Uterus (tissue), 2 donors: ENCODE results near the gene PRSS21.

Experiments used
- CTCF ChIP-seq, 4 experiments: fragments of 200-600 bp in 2 of 4; fragments of 450-650 bp in 2 of 4; sonication (generic) in 2 of 4; IDR thresholded peaks; one replicate each; pipeline ENCODE4 v1.5.1; 2016 to 2019; ENCODE audit warnings: antibody characterized with exemption in 4 of 4, mild to moderate bottlenecking in 2 of 4, moderate library complexity in 1 of 4
- POLR2A ChIP-seq, 2 donors: fragments of 450-650 bp; IDR thresholded peaks; one replicate each; pipeline ENCODE4 v1.6.1; 2016; ENCODE audit warnings: antibody characterized with exemption in 2 of 2, mild to moderate bottlenecking in 1 of 2, moderate library complexity in 1 of 2

- TF ChIP-seq CTCF (IDR thresholded peaks at IDR 0.05): peak; percentile 92 to 99 (median 93)
- TF ChIP-seq POLR2A (IDR thresholded peaks at IDR 0.05): peak; percentile 18 to 58
Measured at GRCh38 chr16:2867987-2868789, 51.2 kb downstream of the PRSS21 start.
